GM18870 (cell line): ENCODE data around the gene ENTPD2.
A peak's percentile ranks its signal among the peaks of the same experiment; 100 is the strongest.
"Not testable (repeated sequence)": the region's sequence is repeated elsewhere in the genome, so short reads cannot be mapped to it uniquely, and the experiment has no call there.

ENCODE experiments used
- ATAC-seq: cut with Tn5 transposase; IDR thresholded peaks from one replicate; pipeline ENCODE4 v1.9.1; 2021; ENCODE audit warnings: moderate library complexity; ENCODE audit not compliant: unreplicated experiment

Gene ENTPD2

GRCh38 chr9:137048655-137049543 is 5.0 kb downstream of the ENTPD2 start:
- no peak for ATAC-seq

- no peak for ATAC-seq
These were observed 7.6 kb downstream of the ENTPD2 start, which contains the start of gene NPDC1 for GRCh38 chr9:137046088-137046787. Gene NPDC1 (minus strand): TSS chr9:137046177. CDS start chr9:137045989, 188 bp downstream.

GRCh38 chr9:137045294-137046087 is 8.4 kb downstream of the ENTPD2 start:
- ATAC-seq: no peak

GRCh38 chr9:137044502-137045177 is 9.2 kb downstream of the ENTPD2 start:
- ATAC-seq: no peak

GRCh38 chr9:137044037-137044436 is 9.8 kb downstream of the ENTPD2 start:
- no peak for ATAC-seq

- ATAC-seq: no peak
These were observed 10.8 kb downstream of the ENTPD2 start for GRCh38 chr9:137042751-137043727.

- no peak for ATAC-seq
These were observed 12.7 kb downstream of the ENTPD2 start for GRCh38 chr9:137041124-137041523.

- ATAC-seq: no peak
These were observed 13.3 kb downstream of the ENTPD2 start for GRCh38 chr9:137040568-137040967.

- no peak for ATAC-seq
These were observed 14.1 kb downstream of the ENTPD2 start for GRCh38 chr9:137039611-137040366.

GRCh38 chr9:137038916-137039315 is 14.9 kb downstream of the ENTPD2 start:
- no peak for ATAC-seq

GRCh38 chr9:137037483-137037882 is 16.4 kb downstream of the ENTPD2 start:
- no peak for ATAC-seq

GRCh38 chr9:137037035-137037434 is 16.8 kb downstream of the ENTPD2 start:
- no peak for ATAC-seq

- ATAC-seq: no peak
These were observed 17.9 kb downstream of the ENTPD2 start for GRCh38 chr9:137035937-137036336.

GRCh38 chr9:137035507-137035834 is 18.4 kb downstream of the ENTPD2 start:
- no peak for ATAC-seq

GRCh38 chr9:137034709-137035506 is 19.0 kb downstream of the ENTPD2 start:
- ATAC-seq: peak; percentile 63

GRCh38 chr9:137034039-137034708 is 19.7 kb downstream of the ENTPD2 start:
- no peak for ATAC-seq

- not testable (repeated sequence) for ATAC-seq
These were observed 20.4 kb downstream of the ENTPD2 start for GRCh38 chr9:137033481-137033880.

GRCh38 chr9:137032858-137033257 is 21.0 kb downstream of the ENTPD2 start:
- ATAC-seq: no peak
